BE2C (cell line): Measurements from ENCODE around the gene NXF1.
A peak's percentile ranks its signal among the peaks of the same experiment; 100 is the strongest.
"Not testable (repeated sequence)": the region's sequence is repeated elsewhere in the genome, so short reads cannot be mapped to it uniquely, and the experiment has no call there.

ENCODE experiments used
- DNase-seq: peaks from one replicate; pipeline ENCODE4 v3.0.0-alpha.2; 2020
- H3K27me3 ChIP-seq: fragments of 250-450 bp; sonication (Bioruptor Pico); 2 replicates; pipeline ENCODE4 v1.5.1; 2020; ENCODE audit warnings: mild to moderate bottlenecking
- H3K36me3 ChIP-seq: fragments of 250-450 bp; sonication (Bioruptor Pico); 2 replicates; pipeline ENCODE4 v1.5.1; 2020; ENCODE audit warnings: mild to moderate bottlenecking
- H3K4me1 ChIP-seq: fragments of 250-450 bp; sonication (Bioruptor Pico); 2 replicates; pipeline ENCODE4 v1.5.1; 2020
- H3K4me3 ChIP-seq: 2 replicates; pipeline ENCODE4 v1.5.1; 2011; ENCODE audit warnings: low read depth, low read length
- H3K9me3 ChIP-seq: fragments of 250-450 bp; sonication (Bioruptor Pico); 2 replicates; pipeline ENCODE4 v1.5.1; 2020
- TF ChIP-seq, protein P1 (sequence below): IDR thresholded peaks from 2 replicates; pipeline ENCODE4 v1.5.1; 2012; ENCODE audit warnings: mild to moderate bottlenecking, low read depth, low read length

NXF1 gene

DNA sequence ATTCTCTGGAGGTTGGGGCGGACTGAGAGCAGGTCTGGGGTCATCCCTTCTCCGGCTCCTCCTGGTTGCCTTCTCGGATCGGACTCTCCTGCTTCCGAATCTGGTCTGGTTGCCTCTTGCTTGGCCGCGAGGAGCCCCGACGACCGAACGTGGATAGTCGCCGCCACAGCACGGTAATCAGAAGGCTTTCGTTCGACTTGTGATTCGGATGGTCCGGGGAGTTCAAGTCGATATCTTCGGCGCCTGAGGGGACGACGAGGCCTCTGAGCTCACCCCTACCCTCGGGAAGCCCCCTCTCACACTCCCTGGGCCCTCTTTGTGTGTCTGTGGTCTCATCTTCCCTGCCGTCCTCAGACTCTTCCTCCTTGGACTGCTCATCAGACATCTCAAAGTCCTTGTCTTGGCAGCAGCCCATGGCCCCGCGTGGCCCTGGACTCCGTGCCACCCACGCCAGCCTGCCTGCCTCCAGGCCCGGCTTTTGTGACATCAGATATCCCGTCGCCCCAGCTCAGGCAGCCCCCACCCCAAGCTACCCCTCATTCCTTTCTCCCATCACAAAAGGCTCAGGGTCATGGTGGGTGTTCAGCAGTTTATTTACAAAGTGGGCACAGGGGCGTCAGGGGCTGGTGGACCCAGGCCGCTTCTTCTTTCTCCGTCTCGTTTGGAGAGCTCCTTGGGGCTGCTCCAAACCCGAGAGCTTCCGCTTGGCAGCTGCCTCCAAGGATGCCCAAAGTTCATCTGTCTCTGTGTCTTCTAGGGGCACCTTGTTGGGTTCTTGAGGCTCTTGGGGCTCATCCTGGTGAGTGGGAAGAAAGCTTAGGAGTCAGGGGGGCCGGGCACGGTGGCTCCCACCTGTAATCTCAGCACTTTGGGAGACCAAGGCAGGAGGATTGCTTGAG, 27.3 kb upstream of the NXF1 start, which contains the start of gene TEX54:
Gene TEX54 (minus strand): TSS at position 506 of the 899 bp plus-strand sequence.
- TF ChIP-seq, protein P1, sequence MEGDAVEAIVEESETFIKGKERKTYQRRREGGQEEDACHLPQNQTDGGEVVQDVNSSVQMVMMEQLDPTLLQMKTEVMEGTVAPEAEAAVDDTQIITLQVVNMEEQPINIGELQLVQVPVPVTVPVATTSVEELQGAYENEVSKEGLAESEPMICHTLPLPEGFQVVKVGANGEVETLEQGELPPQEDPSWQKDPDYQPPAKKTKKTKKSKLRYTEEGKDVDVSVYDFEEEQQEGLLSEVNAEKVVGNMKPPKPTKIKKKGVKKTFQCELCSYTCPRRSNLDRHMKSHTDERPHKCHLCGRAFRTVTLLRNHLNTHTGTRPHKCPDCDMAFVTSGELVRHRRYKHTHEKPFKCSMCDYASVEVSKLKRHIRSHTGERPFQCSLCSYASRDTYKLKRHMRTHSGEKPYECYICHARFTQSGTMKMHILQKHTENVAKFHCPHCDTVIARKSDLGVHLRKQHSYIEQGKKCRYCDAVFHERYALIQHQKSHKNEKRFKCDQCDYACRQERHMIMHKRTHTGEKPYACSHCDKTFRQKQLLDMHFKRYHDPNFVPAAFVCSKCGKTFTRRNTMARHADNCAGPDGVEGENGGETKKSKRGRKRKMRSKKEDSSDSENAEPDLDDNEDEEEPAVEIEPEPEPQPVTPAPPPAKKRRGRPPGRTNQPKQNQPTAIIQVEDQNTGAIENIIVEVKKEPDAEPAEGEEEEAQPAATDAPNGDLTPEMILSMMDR: no peak
- peak within 1 kb of the TSS; percentile 67 for H3K4me3 ChIP-seq
- DNase-seq: peak; percentile 19
- H3K9me3 ChIP-seq: no peaks in the 10 kb centered on the region
- H3K4me1 ChIP-seq: no peaks in the 10 kb centered on the region
- H3K36me3 ChIP-seq: peaks cover 21% of the 10 kb centered on the region
- no peaks in the 10 kb centered on the region for H3K27me3 ChIP-seq

DNA sequence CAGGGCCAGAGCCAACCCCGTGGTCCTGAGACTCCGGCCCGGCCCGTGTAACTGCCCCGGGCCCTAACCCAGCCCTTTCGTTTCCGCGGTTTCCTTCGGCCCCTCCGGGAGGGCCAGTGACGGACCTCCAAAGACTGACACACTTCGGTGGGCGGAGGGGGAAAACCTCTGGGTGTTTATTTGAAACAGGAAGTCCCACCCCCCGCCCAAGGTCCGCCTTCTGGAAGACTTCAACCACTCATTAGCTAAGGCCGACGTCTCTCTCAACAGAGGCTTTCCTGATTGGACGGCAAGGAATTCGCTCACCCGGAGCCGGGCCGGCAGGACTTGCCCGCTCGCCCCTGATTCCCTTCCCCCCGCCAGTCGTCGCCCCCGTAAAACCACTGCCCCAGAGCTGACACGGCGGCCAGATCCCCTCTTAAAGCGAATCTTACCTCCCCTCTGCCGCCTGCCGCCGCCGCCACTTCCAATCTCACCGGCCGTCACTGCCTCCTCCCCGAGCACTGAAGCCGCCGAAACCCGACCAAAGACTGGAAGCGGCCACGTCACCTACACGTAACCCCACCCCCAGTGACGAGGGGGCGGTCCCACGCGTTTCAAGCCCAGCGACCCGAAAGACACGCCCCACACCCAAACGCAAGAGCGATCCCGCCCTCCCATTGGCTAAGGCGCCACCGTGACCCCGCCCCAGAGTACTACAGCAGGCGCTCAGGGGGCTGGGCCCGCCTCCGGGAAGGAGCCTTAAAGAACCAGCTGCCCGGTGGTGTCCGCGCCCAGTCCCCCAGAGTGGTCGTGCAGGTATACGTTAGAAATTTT, 26.5 kb upstream of the NXF1 start, which contains the start of gene STX5:
Gene STX5 (minus strand): TSS at position 532 of the 816 bp plus-strand sequence. CDS start 808 bp downstream, outside the sequence.
- Histone ChIP-seq H3K9me3 (no peaks in the 10 kb centered on the region), H3K27me3 (no peaks in the 10 kb centered on the region), H3K36me3 (peaks cover 19% of the 10 kb centered on the region), H3K4me3 (peak within 1 kb of the TSS; percentile 67), H3K4me1 (no peaks in the 10 kb centered on the region)
- TF ChIP-seq, protein P1: no peak
- peak; percentile 96 for DNase-seq

DNA sequence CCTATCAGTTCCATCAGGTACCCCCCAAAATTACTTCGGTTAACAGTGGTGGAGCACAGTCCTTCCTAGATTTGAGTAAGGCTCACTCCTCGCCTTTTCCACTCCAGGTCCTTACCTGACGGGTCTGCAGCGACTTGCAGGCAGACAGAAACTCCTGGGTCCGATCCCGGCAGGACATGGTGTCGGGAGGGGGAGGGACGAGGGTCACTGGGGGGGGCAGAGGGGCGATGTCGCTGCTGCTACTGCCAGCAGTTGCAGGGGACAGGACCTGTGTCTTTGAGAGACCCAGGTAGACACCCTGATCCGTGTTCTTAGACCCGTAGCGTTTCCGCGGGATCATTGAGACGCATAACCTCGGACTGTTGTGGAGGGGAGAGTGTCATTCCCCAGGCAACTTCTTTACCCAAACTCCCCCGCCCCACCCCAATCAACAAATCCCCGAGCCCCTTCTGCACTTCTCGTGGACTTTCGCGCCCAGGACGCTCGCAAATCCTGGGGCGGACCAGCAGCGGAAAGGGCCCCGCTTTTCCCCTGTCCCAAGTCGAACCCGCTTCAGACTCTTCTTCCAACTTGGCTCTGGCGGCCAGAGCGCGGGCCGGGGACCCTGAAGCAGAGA, 25.8 kb upstream of the NXF1 start:
- H3K4me1 ChIP-seq: no peaks in the 10 kb centered on the region
- TF ChIP-seq, protein P1: no peak
- H3K9me3 ChIP-seq: no peaks in the 10 kb centered on the region
- peak overlapping the region; percentile 67 for H3K4me3 ChIP-seq
- peak; percentile 39 for DNase-seq
- H3K36me3 ChIP-seq: peaks cover 13% of the 10 kb centered on the region
- H3K27me3 ChIP-seq: no peaks in the 10 kb centered on the region

DNA sequence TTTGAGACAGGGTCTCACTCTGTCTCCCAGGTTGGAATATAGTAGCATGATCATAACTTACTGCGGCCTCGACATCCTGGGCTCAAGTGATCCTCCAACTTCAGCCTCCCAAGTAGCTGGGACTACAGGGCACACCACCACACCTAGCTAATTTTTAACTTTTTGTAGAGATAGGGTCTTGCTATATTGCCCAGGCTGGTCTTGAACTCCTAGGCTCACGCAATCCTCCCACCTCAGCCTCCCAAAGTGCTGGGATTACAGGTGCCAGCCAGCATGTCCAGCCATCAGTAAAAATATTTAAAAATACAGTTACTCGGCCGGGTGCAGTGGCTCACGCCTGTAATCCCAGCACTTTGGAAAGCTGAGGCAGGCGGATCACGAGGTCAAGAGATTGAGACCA, 22.9 kb upstream of the NXF1 start:
- not testable (repeated sequence) for H3K27me3 ChIP-seq, H3K4me1 ChIP-seq, H3K9me3 ChIP-seq

DNA sequence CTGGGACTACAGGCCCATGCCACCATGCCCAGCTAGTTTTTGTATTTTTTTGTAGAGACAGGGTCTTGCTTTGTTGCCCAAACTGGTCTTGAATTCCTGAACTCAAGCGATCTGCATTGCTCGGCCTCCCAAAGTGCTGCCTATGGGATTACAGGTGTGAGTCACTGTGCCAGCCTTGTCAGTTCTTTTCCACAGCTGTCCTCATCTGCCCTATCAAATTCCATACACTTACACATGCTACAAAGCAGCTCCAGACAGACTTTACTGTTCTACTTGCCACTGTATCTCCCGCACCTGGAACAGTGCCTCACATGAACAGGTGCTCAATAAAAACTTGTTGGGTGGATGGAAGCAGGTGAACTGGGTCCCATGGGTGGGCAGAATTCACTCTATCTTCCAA, 18.4 kb upstream of the NXF1 start:
- no peaks in the 10 kb centered on the region for H3K36me3 ChIP-seq
- TF ChIP-seq, protein P1: no peak

More for the DNA sequence above, 22.9 kb upstream of the NXF1 start:
- H3K36me3 ChIP-seq, H3K4me3 ChIP-seq, DNase-seq: not testable (repeated sequence)

DNA sequence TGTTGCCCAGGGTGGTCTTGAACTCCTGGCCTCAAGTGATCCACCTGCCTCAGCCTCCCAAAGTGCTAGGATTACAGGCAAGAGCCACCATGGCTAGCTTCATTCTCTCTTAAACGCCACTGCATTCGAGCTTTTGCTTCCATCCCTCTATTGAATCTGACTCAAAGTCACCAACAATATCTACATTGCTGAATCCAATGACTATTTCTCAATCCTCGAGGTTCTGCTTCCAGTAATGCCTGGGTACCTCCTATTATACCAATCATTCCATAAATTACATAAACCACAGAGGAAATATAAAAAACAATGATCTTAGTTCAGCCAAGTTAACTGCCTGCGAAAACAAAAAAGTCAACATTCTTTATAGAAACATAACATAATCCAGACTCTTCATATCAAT, 11.9 kb upstream of the NXF1 start:
- H3K27me3 ChIP-seq: no peaks in the 10 kb centered on the region
- TF ChIP-seq, protein P1: no peak
- H3K4me3 ChIP-seq: no peak overlapping the region
- H3K9me3 ChIP-seq: no peaks in the 10 kb centered on the region
- H3K36me3 ChIP-seq: no peaks in the 10 kb centered on the region
- H3K4me1 ChIP-seq: no peaks in the 10 kb centered on the region
- DNase-seq: no peak

More for the DNA sequence above, 18.4 kb upstream of the NXF1 start:
- no peaks in the 10 kb centered on the region for H3K27me3 ChIP-seq
- no peak overlapping the region for H3K4me3 ChIP-seq
- no peaks in the 10 kb centered on the region for H3K9me3 ChIP-seq
- H3K4me1 ChIP-seq: no peaks in the 10 kb centered on the region
- no peak for DNase-seq
